A549 treated with CpdA at 1 μM for 4 hours (cell line): ENCODE measurements around the gene PCDH1. TPM values are rescaled to one million over a fixed set of nuclear protein-coding genes. Genes with fewer than 3 reads are reported as not detected.

Source experiments
- total RNA-seq: library from RNA; stranded (reverse); fragments of 200-300 nt; extraction: Qiagen RNA extraction; gene quantifications from 5 replicates; pipeline ENCODE4 v1.2.3, GENCODE V29; 2022; ENCODE audit warnings: low read depth

The PCDH1 gene
- 1.5 to 2.7 TPM (median 1.9 TPM) in 5 replicates for total RNA-seq

GRCh38 chr5:141878186-141878710, at the start of gene PCDH1:
PCDH1 (minus strand) TSS chr5:141878410; CDS start chr5:141878262, 148 bp downstream.

GRCh38 chr5:141923448-141924313, 45.5 kb upstream of the PCDH1 start, which contains the start of gene DELE1:
DELE1 (plus strand) TSS chr5:141923871; CDS start chr5:141923942, 71 bp downstream.

Other genes starting within 250 kb of the PCDH1 start
- gene HDAC3, start 241.6 kb downstream of the PCDH1 start, total RNA-seq: 46.7 to 56.5 TPM (median 52.2 TPM) in 5 replicates
- gene RELL2, start 241.4 kb downstream of the PCDH1 start, total RNA-seq: 4.3 to 5.2 TPM (median 4.6 TPM) in 5 replicates
- gene FCHSD1, start 227.0 kb downstream of the PCDH1 start, total RNA-seq: 6.2 to 12.3 TPM (median 9.7 TPM) in 5 replicates
- gene ARAP3, start 196.2 kb downstream of the PCDH1 start, total RNA-seq: 3.8 to 6.2 TPM (median 4.9 TPM) in 5 replicates
- 43.0 to 58.2 TPM (median 56.9 TPM) in 5 replicates for gene DELE1, start 45.5 kb upstream of the PCDH1 start, total RNA-seq
- 0.02 to 0.29 TPM in 2 of 5 replicates, not detected in the others for gene PCDH12, start 79.8 kb upstream of the PCDH1 start, total RNA-seq
- 40.4 to 55.8 TPM (median 47.0 TPM) in 5 replicates for gene RNF14, start 90.7 kb upstream of the PCDH1 start, total RNA-seq
- 70.8 to 85.1 TPM (median 79.0 TPM) in 5 replicates for gene GNPDA1, start 134.6 kb upstream of the PCDH1 start, total RNA-seq
- gene NDFIP1, start 230.4 kb upstream of the PCDH1 start, total RNA-seq: 47.2 to 52.3 TPM (median 49.0 TPM) in 5 replicates